ENCODE data around the gene KBTBD3.
"Not testable (repeated sequence)": the region's sequence is repeated elsewhere in the genome, so short reads cannot be mapped to it uniquely, and the experiment has no call there.

KBTBD3 gene

GRCh38 chr11:106061954-106062949 lies 14.9 kb downstream of the KBTBD3 start:
- no peak for DNase-seq

- no peak for DNase-seq
These were observed 15.8 kb downstream of the KBTBD3 start for GRCh38 chr11:106061249-106061784.

GRCh38 chr11:106059617-106060016 lies 17.5 kb downstream of the KBTBD3 start:
- DNase-seq = no peak

- not testable (repeated sequence) for DNase-seq
These were observed 18.8 kb downstream of the KBTBD3 start for GRCh38 chr11:106058377-106058776.

GRCh38 chr11:106051103-106051502 lies 26.0 kb downstream of the KBTBD3 start:
- DNase-seq = no peak

- DNase-seq = no peak
These were observed 27.2 kb downstream of the KBTBD3 start for GRCh38 chr11:106049727-106050476.

- no peak for DNase-seq
These were observed 29.5 kb downstream of the KBTBD3 start for GRCh38 chr11:106047631-106048030.

GRCh38 chr11:106043540-106043939 lies 33.6 kb downstream of the KBTBD3 start:
- no peak for DNase-seq

- DNase-seq = no peak
These were observed 44.3 kb downstream of the KBTBD3 start for GRCh38 chr11:106032861-106033260.

GRCh38 chr11:106031936-106032335 lies 45.2 kb downstream of the KBTBD3 start:
- DNase-seq = no peak

- no peak for DNase-seq
These were observed 45.8 kb downstream of the KBTBD3 start for GRCh38 chr11:106031202-106031810.

GRCh38 chr11:106030609-106031008 lies 46.5 kb downstream of the KBTBD3 start:
- no peak for DNase-seq

GRCh38 chr11:106022795-106023275 lies 54.3 kb downstream of the KBTBD3 start:
- DNase-seq = no peak

- DNase-seq = peak; percentile 99
These were observed 55.0 kb downstream of the KBTBD3 start, which contains the start of gene MSANTD4 for GRCh38 chr11:106021967-106022794. TSS of gene MSANTD4 (minus strand) at chr11:106022240. CDS start at chr11:106010917, 11,323 bp downstream.

- no peak for DNase-seq
These were observed 55.8 kb downstream of the KBTBD3 start for GRCh38 chr11:106021181-106021966.

- no peak for DNase-seq
These were observed 60.1 kb downstream of the KBTBD3 start for GRCh38 chr11:106017093-106017492.

GRCh38 chr11:106015066-106015465 lies 62.1 kb downstream of the KBTBD3 start:
- no peak for DNase-seq

- DNase-seq = no peak
These were observed 62.5 kb downstream of the KBTBD3 start for GRCh38 chr11:106014620-106015019.

GRCh38 chr11:106014035-106014434 lies 63.1 kb downstream of the KBTBD3 start:
- no peak for DNase-seq

- DNase-seq = no peak
These were observed 64.4 kb downstream of the KBTBD3 start for GRCh38 chr11:106012744-106013143.

- no peak for DNase-seq
These were observed 65.7 kb downstream of the KBTBD3 start for GRCh38 chr11:106011481-106011880.

All from DMS79 treated with DMSO at 0.1 percent for 48 hours (cell line).